ENCODE results near the gene FANCC. TPM values are rescaled to one million over a fixed set of nuclear protein-coding genes. Genes with fewer than 3 reads are reported as not detected.

FANCC gene
- polyA plus RNA-seq, 1 donor, result 15.3 TPM

DNA sequence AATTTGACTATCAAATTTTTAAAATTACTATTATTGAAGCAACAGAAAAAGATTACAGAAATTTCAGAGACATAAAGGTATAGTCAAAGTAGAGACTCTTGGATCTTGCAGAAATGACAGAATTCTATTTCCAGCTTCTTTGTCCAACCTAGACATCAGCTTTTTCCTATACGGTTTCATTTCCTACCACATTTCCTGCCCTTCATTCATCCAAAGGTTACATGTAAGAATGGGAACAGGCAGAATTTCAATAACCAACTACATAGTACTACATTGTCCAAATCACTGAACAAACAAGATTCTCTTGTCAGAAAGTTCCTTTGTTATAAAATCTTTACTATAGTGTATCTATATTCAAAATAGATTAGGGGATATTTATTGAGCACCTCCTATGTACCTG, 124.9 kb downstream of the FANCC start:
- no peak for DNase-seq (ENCODE audit: low read depth)

- no peak for DNase-seq (ENCODE audit: low read depth)
Measured at GRCh38 chr9:95190413-95190812, 127.1 kb downstream of the FANCC start.

DNA sequence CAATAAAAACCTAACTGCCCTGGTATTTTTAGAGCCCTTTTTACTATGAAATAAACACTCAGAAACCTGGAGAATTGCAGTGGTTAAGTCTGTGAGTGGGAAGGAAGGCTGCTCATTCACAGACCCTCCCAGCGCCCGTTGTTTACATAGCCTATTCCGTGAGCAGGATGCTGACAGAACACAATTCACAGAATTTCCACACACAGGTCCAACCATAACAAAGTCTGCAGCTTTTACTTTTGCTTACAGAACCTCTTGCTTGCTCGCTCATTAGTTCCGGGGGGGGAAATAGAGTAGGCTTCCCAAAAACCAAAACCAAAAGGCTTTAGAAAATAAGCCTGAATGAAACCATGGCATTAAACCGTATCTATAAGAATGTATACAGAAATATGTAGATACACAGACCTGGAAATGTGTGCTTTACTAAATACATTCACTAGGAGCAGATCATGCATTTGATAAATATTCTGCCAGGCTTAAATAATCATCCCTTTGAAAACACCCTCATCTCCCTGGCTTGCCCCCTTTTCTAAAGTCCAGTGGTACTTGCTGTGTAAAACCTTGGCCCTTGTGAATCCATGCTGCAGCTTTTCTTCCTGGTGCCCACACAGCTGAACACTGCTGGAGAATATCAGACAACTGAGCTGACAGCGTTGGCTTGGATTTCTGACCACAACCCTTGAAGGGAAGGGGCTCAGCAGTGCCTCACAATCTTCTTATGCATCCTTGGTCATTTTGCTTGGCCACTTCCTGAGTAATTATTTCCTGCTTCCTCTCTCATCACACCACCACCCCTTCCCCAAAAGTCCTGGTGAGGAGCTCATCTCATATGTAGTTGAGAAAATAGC, 128.0 kb downstream of the FANCC start:
- peak; percentile 62 for DNase-seq (ENCODE audit: low read depth)

DNA sequence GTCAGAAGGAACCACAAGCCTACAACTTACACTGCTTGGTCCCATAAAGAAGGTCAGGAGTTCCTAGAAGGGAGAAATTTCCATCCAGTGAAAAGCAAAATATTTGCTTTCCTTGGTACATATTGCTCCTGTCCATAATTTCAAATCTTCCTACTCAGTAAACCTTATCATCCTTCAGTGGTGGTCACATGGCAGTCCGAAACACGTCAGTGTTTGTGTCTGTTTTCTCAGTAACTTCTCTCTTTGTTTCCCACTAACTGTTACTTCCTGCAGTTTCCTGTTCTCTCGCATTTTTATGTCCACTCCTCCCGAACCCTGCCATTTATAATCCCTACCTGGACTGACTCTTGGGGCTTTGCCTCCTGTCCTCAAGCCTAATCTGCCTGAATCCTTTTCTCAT, 129.1 kb downstream of the FANCC start:
- DNase-seq (ENCODE audit: low read depth), result no peak

DNA sequence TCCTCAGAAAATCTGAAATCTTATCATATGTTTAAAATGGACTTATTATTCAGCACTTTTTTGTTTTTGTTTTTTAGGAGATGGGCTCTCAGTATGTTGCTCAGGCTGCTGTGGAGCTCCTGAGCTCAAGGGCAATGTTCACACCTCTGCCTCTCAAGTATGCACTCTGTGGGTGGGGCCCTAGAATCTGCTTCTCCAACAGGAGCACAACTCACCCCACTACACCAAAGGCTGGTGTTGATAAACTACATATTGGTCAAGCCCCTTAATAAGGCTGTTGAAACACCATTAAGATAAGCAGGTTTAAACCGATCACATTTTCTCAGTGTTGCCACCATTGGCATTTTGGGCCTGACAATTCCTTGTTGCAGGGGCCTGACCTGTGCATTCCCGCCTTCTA, 131.6 kb downstream of the FANCC start:
- DNase-seq (ENCODE audit: low read depth), result no peak

DNA sequence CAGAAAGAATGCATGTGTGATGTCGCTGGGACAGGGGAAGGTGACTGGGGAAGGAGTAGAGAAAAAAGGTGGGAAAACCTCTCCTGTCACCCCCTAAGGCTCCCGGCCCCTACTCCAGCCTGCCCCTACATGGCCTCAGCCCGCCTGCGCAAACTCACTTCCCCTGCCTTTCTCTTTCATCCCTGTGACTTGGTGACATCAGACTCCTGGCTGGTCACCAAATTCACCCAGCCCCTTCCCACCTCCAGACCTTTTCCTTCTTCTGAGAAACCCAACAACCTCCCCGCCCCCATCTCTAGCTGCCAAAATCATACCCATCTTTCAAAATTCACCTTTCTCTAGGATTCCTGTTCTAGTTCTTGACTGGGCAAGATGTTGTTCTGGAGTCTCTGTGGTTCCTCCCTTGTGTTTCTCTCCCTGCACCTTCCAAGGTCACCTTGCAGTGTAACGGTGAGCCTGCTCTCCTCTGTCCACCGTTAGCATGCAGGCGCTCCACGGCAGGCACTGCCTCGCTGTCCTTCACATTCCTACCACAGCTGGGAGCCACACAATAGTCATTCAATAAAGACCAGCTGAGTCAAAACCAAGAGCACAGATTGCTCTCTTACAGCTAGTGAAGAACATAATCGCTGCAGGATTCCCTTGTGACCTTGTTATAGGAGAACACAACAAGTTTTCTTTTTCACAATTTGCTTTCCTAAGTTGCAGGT, 134.5 kb downstream of the FANCC start:
- no peak for DNase-seq (ENCODE audit: low read depth)

GRCh38 chr9:95181835-95182234, 135.7 kb downstream of the FANCC start:
- no peak for DNase-seq (ENCODE audit: low read depth)

DNA sequence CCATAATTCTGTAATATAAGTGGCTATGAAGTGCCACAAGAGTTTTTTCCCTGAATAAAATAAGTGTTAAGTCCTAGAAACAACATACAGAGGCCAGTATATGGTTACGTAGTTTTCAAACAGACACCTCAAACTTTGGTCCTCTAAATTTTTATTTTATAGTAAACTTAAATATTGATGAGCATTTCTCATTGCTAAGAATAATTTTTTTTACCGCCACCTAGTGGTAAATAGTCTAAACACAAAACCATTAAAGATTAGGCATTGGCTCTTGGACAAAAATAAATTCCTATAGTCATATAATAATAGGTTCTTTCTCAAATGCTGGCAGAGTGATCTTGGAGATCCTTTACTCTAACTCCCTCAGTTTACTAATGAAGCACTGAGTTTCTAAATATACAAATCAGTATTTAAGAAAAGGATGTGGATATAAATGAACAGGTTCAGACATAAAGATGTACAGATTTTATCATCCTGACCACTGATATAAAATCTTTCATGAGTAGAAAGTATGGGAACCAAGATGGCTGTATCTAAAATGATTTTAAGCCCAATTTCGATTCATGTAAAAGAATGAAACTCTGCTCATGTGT, 136.2 kb downstream of the FANCC start:
- no peak for DNase-seq (ENCODE audit: low read depth)

- DNase-seq (ENCODE audit: low read depth), result no peak
Measured at GRCh38 chr9:95177617-95178016, 139.9 kb downstream of the FANCC start.

GRCh38 chr9:95176755-95177319, 140.7 kb downstream of the FANCC start:
- no peak for DNase-seq (ENCODE audit: low read depth)

DNA sequence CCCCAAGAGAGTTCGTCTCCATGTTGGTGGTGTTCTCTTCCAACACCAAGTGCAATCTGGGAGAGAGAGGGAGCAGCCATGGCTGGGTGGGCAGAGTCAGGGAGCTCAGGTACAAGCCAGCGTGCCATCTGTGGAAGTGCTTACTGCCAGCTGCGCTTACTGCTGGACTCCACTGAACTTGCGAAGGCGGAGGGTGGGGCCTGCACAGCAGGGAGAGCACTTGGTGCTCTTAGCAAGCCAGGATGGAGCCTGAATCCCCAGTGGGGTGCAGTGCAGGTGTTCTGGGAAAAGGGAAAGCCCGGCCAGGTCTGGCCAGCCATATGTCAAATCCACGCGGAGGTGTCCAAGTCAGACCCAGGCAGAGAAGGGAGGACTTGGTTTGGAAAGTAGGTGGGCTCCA, 142.0 kb downstream of the FANCC start:
- DNase-seq (ENCODE audit: low read depth), result no peak

DNA sequence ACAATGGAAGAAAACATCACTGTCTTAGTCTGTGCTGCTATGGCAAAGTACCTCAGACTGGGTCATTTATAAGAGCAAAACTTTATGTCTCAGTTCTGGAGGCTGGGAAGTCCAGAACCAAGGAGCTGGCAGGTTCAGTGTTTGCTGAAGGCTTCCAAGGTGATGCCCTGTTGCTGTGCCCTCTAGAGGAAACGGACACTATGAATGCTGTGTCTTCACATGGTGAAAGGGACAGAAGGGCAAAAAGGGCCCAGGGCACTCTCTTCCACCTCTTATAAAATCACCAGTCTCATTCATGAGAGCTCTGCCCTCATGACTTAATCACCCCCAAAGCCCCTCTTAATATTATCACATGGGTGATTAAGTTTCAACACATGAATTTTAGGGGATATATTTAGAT, 143.5 kb downstream of the FANCC start:
- DNase-seq (ENCODE audit: low read depth), result no peak

- no peak for DNase-seq (ENCODE audit: low read depth)
Measured at GRCh38 chr9:95171596-95171995, 145.9 kb downstream of the FANCC start.

DNA sequence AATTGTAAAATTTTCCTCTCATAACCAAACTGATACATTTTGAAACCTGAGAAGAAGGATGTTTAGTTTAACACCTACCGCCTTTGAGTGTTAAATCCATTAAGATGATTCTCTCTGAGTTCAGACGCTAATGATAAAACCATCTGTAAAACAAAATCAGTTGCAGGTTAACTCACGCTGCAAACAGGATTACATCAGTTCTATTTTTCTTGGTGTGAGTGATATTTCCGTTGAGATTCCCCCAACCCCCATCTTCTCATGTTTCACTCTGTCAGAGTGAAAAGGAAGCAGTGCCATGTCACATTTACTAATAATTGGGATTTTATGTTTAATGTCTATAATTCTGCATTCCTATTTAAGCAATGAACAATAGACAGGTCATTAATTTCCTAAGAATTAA, 146.5 kb downstream of the FANCC start:
- no peak for DNase-seq (ENCODE audit: low read depth)

- no peak for DNase-seq (ENCODE audit: low read depth)
Measured at GRCh38 chr9:95167998-95168397, 149.5 kb downstream of the FANCC start.

GRCh38 chr9:95165004-95165403, 152.5 kb downstream of the FANCC start:
- DNase-seq (ENCODE audit: low read depth), result no peak

- DNase-seq (ENCODE audit: low read depth), result peak; percentile 92
Measured at GRCh38 chr9:95157481-95158151, 159.9 kb downstream of the FANCC start.

GRCh38 chr9:95156074-95156473, 161.4 kb downstream of the FANCC start:
- DNase-seq (ENCODE audit: low read depth), result no peak

DNA sequence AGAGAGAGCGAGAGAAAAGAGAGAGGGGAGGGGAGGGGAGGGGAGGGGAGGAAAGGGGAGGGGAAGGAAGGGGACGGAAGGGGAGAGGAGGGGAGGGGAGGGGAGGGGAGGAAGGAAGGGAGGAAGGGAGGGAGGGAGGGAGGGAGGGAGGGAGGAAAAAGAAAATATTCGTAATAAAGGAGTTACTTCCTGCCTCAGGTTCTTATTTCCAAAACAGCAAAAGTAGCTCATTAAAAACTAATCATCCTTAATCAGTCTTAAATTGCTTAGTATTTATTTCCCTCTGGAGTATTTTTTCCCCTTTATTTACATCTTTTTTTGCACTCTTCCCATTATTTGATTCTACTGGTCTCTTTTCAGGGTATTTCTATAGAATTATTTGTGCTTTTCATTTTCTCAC, 162.3 kb downstream of the FANCC start:
- DNase-seq (ENCODE audit: low read depth), result no peak

- no peak for DNase-seq (ENCODE audit: low read depth)
Measured at GRCh38 chr9:95150903-95151302, 166.6 kb downstream of the FANCC start.

DNA sequence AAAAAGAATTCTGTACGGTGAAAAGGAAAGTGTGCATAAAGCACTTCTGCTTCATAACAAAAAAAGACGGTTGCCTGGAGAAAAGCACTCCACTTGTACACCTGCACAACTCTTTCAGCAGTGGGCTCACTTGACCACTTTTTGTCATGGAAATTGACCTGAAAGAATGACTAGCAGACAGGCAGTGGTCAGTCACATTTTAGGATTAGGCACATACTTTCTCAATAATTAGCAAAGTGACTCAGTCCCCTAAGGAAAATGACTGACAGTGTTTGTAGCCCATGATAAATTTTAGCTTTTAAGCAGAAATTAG, 169.3 kb downstream of the FANCC start:
- DNase-seq (ENCODE audit: low read depth), result no peak
